CD4-positive, alpha-beta T cell treated with Interleukin-17A for 4 hours (primary cell): Measurements from ENCODE around the gene AGBL4.

Experiments
- DNase-seq: peaks from one replicate; pipeline ENCODE4 v3.0.0-alpha.2; 2020; ENCODE audit warnings: mixed read lengths

AGBL4 gene

GRCh38 chr1:49171941-49172593 is 851.7 kb downstream of the AGBL4 start:
- DNase-seq: no peak

GRCh38 chr1:49166031-49166430 is 857.7 kb downstream of the AGBL4 start:
- no peak for DNase-seq

GRCh38 chr1:49163031-49163430 is 860.7 kb downstream of the AGBL4 start:
- no peak for DNase-seq

- no peak for DNase-seq
Measured at GRCh38 chr1:49160677-49161076, 863.1 kb downstream of the AGBL4 start.

- no peak for DNase-seq
Measured at GRCh38 chr1:49136738-49137251, 887.0 kb downstream of the AGBL4 start.

GRCh38 chr1:49125746-49126145 is 898.0 kb downstream of the AGBL4 start:
- DNase-seq: no peak

- DNase-seq: no peak
Measured at GRCh38 chr1:49111931-49112330, 911.8 kb downstream of the AGBL4 start.

- DNase-seq: no peak
Measured at GRCh38 chr1:49106445-49106844, 917.3 kb downstream of the AGBL4 start.

GRCh38 chr1:49104575-49104974 is 919.2 kb downstream of the AGBL4 start:
- no peak for DNase-seq

- DNase-seq: no peak
Measured at GRCh38 chr1:49102752-49103151, 921.0 kb downstream of the AGBL4 start.

- no peak for DNase-seq
Measured at GRCh38 chr1:49098866-49099265, 924.9 kb downstream of the AGBL4 start.

- DNase-seq: no peak
Measured at GRCh38 chr1:49086327-49086726, 937.4 kb downstream of the AGBL4 start.

- no peak for DNase-seq
Measured at GRCh38 chr1:49085079-49085478, 938.7 kb downstream of the AGBL4 start.

GRCh38 chr1:49060766-49061165 is 963.0 kb downstream of the AGBL4 start:
- DNase-seq: no peak

- no peak for DNase-seq
Measured at GRCh38 chr1:49059087-49059486, 964.7 kb downstream of the AGBL4 start.

- no peak for DNase-seq
Measured at GRCh38 chr1:49052102-49052501, 971.7 kb downstream of the AGBL4 start.

GRCh38 chr1:49051647-49052046 is 972.1 kb downstream of the AGBL4 start:
- no peak for DNase-seq

- no peak for DNase-seq
Measured at GRCh38 chr1:49050041-49050440, 973.7 kb downstream of the AGBL4 start.

- DNase-seq: no peak
Measured at GRCh38 chr1:49048188-49048587, 975.6 kb downstream of the AGBL4 start.

GRCh38 chr1:49046305-49046704 is 977.4 kb downstream of the AGBL4 start:
- no peak for DNase-seq

GRCh38 chr1:49045371-49045770 is 978.4 kb downstream of the AGBL4 start:
- DNase-seq: no peak

GRCh38 chr1:49036700-49037099 is 987.1 kb downstream of the AGBL4 start:
- no peak for DNase-seq

- DNase-seq: no peak
Measured at GRCh38 chr1:49028396-49028795, 995.4 kb downstream of the AGBL4 start.

- DNase-seq: no peak
Measured at GRCh38 chr1:49026230-49026811, 997.4 kb downstream of the AGBL4 start.
